GM12878 (cell line): ENCODE results near the gene LDLRAD4.

Source experiments
- POLR2A ChIP-seq: IDR thresholded peaks from 2 replicates; pipeline ENCODE4 v1.6.1; 2011; ENCODE audit warnings: low read depth, mild to moderate bottlenecking, low read length
- TF ChIP-seq, protein P1 (sequence below): IDR thresholded peaks from 2 replicates; pipeline ENCODE4 v1.6.1; 2012; ENCODE audit warnings: low read depth, low read length, improper control_type of control experiment

DNA sequence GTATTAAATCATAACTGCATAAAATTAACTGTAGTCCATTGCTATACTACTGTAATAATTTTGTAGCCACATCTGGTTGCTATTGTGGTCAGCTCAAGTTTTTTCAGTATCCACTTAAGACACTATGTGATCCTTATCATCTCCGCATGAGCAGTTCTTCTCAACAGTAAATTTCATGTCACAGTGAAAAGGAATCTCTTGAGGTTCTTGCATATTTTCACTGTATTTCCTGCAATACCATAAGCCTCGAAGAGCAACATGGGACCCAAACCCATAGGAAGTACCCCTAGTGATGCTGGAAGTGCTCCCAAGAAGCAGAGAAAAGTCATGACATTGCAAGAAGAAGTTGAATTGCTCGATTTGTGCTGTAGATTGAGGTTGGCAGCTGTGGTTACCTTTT, 86.7 kb downstream of the LDLRAD4 start:
- TF ChIP-seq, protein P1, sequence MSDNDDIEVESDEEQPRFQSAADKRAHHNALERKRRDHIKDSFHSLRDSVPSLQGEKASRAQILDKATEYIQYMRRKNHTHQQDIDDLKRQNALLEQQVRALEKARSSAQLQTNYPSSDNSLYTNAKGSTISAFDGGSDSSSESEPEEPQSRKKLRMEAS: no peak
- no peak for TF ChIP-seq POLR2A
